Stimulated activated CD8-positive, alpha-beta memory T cell treated with anti-CD3 and anti-CD28 coated beads, Interleukin-12 subunit alpha, Interleukin-12 subunit beta, amount 100 ng/mL, for 24 hours (primary cell): Measurements from ENCODE around the gene ARCN1.

ENCODE experiments used
- DNase-seq: peaks from one replicate; pipeline ENCODE4 v3.0.0-alpha.2; 2020; ENCODE audit errors: extremely low read depth

ARCN1 gene

GRCh38 chr11:118638726-118639125 is 66.5 kb downstream of the ARCN1 start:
- no peak for DNase-seq

- no peak for DNase-seq
Measured at GRCh38 chr11:118639899-118640298, 67.7 kb downstream of the ARCN1 start.

- no peak for DNase-seq
Measured at GRCh38 chr11:118640332-118641154, 68.3 kb downstream of the ARCN1 start.

- DNase-seq: no peak
Measured at GRCh38 chr11:118641397-118642019, 69.3 kb downstream of the ARCN1 start.

GRCh38 chr11:118643142-118643994 is 71.2 kb downstream of the ARCN1 start:
- DNase-seq: no peak

GRCh38 chr11:118643995-118644345 is 71.8 kb downstream of the ARCN1 start:
- no peak for DNase-seq

- DNase-seq: no peak
Measured at GRCh38 chr11:118644496-118644895, 72.3 kb downstream of the ARCN1 start.

- no peak for DNase-seq
Measured at GRCh38 chr11:118645066-118645715, 73.0 kb downstream of the ARCN1 start.

- DNase-seq: no peak
Measured at GRCh38 chr11:118646393-118646792, 74.2 kb downstream of the ARCN1 start.

- no peak for DNase-seq
Measured at GRCh38 chr11:118648291-118648690, 76.1 kb downstream of the ARCN1 start.

GRCh38 chr11:118649941-118650340 is 77.7 kb downstream of the ARCN1 start:
- DNase-seq: no peak

- DNase-seq: no peak
Measured at GRCh38 chr11:118650366-118650765, 78.2 kb downstream of the ARCN1 start.

GRCh38 chr11:118651820-118652219 is 79.6 kb downstream of the ARCN1 start:
- no peak for DNase-seq
